ENCODE measurements around the gene MOV10L1.

GRCh38 chr22:50098052-50098451 is 8.2 kb downstream of the MOV10L1 start:
- TF ChIP-seq CTCF (IDR thresholded peaks at IDR 0.05) (no peak), EP300 (IDR thresholded peaks at IDR 0.05) (no peak), POLR2A (IDR thresholded peaks at IDR 0.05) (no peak)
